ENCODE results near the gene MROH7.

- TF ChIP-seq CTCF (IDR thresholded peaks at IDR 0.05): no peak
- no peak for TF ChIP-seq POLR2A (IDR thresholded peaks at IDR 0.05)
Observed at GRCh38 chr1:54609301-54609921, 32.2 kb upstream of the MROH7 start.

Measured in lower leg skin (tissue), 3 donors.